Right lung (tissue), 5 donors: Measurements from ENCODE around the gene GNRHR. TPM values are rescaled to one million over a fixed set of nuclear protein-coding genes. Genes with fewer than 3 reads are reported as not detected.
A peak's percentile ranks its signal among the peaks of the same experiment; 100 is the strongest.

Source experiments
- DNase-seq, 2 donors: peaks; one replicate each; pipeline ENCODE4 v3.0.0-alpha.2; 2013
- polyA plus RNA-seq, 5 donors: library from polyadenylated mRNA; unstranded; fragments of 120-200 nt; gene quantifications; one replicate each; pipeline versions ENCODE4 v1.2.1 to v1.2.3, GENCODE V29; 2013; ENCODE audit warnings: inconsistent platforms in 1 of 5, low replicate concordance in 1 of 5; ENCODE audit not compliant: insufficient read length in 5 of 5, insufficient read depth in 1 of 5

GNRHR gene
- polyA plus RNA-seq, 5 donors, result 0.57 to 0.91 (median 0.76) TPM

DNA sequence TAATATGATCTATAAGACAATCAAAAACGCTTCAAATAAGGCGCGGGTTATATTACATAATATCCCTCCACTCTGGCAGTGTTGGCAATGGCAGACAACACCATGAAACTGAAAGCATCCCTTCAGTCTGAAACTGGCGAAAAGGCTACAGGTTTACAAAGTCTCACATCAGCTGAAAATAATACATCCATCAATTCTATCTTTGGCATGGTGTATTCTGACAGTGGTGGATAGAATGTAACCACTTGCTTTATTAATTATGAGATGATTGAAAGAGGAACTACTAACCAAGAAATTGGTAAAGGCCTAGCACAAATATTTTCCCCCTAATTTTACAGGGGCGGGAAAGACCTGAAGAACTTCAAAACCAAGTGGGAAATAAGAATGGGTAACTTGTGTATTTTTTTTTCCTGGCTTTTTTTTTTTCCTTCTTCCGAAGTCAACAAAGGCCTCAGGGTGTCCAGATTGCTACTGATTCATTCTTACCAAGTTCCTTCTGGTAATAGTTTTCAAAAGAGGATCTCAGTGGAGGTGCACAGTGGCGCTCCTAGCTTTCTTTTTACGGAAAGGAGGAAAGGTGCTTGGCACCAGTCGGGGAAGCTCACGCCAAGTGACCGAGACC is 54.0 kb downstream of the GNRHR start:
- DNase-seq, result peak in 1 of 2 donors; percentile 19

GRCh38 chr4:67699603-67700002 is 54.6 kb downstream of the GNRHR start:
- DNase-seq, result no peak

- no peak for DNase-seq
Observed at GRCh38 chr4:67697860-67698687, 56.1 kb downstream of the GNRHR start.

DNA sequence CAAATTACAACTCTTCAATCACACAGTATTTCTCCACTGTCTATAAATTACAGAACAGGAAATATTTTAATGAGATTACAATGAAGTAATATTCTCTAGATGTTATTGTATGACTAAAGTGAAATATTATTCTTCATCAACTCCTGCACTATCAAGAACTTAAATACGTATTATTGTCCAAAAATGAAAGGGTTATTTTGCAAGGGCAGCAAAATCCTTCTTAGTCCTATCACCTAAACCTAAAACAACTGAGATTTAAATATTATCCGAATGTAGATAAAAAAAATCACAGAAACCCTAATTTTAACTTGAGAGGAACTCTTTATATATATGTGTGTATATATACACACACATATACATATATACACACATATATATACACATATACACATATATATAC is 58.1 kb downstream of the GNRHR start:
- no peak for DNase-seq

DNA sequence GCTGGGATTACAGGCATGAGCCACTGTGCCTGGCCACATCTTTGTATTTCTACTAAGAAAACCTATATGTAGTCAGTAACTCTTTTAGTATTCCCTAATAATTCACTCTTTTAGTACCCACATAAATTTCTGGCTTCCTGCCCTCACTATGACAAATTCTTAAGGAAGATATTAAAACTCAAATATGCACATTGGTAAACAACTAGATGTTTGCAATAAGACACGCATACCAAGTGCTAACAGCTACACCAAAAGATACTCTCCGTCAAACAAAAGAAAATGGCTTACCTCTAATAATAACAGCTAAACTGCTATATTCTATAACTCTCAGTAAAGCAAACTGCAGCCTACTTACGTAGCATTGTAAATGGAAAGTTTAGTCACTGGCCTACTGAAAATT is 59.5 kb downstream of the GNRHR start:
- no peak for DNase-seq

- no peak for DNase-seq
Observed at GRCh38 chr4:67691328-67691727, 62.9 kb downstream of the GNRHR start.

Other genes starting within 250 kb of the GNRHR start
- 10 to 100 TPM; 19.6 to 39.2 (median 37.7) TPM for gene CENPC, start 208.9 kb downstream of the GNRHR start, polyA plus RNA-seq
- gene STAP1, start 195.7 kb downstream of the GNRHR start, polyA plus RNA-seq, result under 1 TPM in 4 of 5 donors, not detected in 1; 0.21 to 0.42 (median 0.28) TPM
- 10 to 100 TPM; 39.4 to 84.9 (median 73.0) TPM for gene UBA6, start 53.2 kb downstream of the GNRHR start, polyA plus RNA-seq
- gene TMPRSS11D, start 129.6 kb upstream of the GNRHR start, polyA plus RNA-seq, result under 1 TPM; 0.06 to 0.36 (median 0.18) TPM
- under 1 TPM; 0.04 to 0.09 (median 0.05) TPM for gene TMPRSS11A, start 209.1 kb upstream of the GNRHR start, polyA plus RNA-seq